Trophoblast cell (in vitro differentiated cells and primary cell): Measurements from ENCODE around the gene NUP160.
"Not testable (repeated sequence)": the region's sequence is repeated elsewhere in the genome, so short reads cannot be mapped to it uniquely, and the experiment has no call there.

Experiments used
- DNase-seq, 2 donors: peaks; one replicate each; pipeline ENCODE4 v3.0.0-alpha.2; 2016
- H2AFZ ChIP-seq: 2 replicates; pipeline ENCODE4 v1.6.1; 2013; ENCODE audit warnings: low read length, moderate library complexity, mild to moderate bottlenecking; ENCODE audit not compliant: insufficient read depth, poor library complexity
- H2AK5ac ChIP-seq: 2 replicates; pipeline ENCODE4 v1.6.1; 2013; ENCODE audit warnings: mild to moderate bottlenecking, low read length
- H2BK120ac ChIP-seq: 2 replicates; pipeline ENCODE4 v1.6.1; 2013; ENCODE audit warnings: low read length, mild to moderate bottlenecking, moderate library complexity; ENCODE audit not compliant: insufficient read depth, poor library complexity
- H2BK12ac ChIP-seq: 2 replicates; pipeline ENCODE4 v1.6.1; 2013; ENCODE audit warnings: mild to moderate bottlenecking, low read length, moderate library complexity
- H2BK5ac ChIP-seq: 2 replicates; pipeline ENCODE4 v1.6.1; 2013; ENCODE audit warnings: low read length, low read depth, moderate library complexity, mild to moderate bottlenecking; ENCODE audit not compliant: poor library complexity
- H3K14ac ChIP-seq: 2 replicates; pipeline ENCODE4 v1.6.1; 2013; ENCODE audit warnings: mild to moderate bottlenecking, low read length
- H3K18ac ChIP-seq: 2 replicates; pipeline ENCODE4 v1.6.1; 2013; ENCODE audit warnings: mild to moderate bottlenecking, low read length
- H3K23ac ChIP-seq: 2 replicates; pipeline ENCODE4 v1.6.1; 2013; ENCODE audit warnings: low read length
- H3K27ac ChIP-seq: 2 replicates; pipeline ENCODE4 v1.5.1; 2013; ENCODE audit warnings: low read depth, mild to moderate bottlenecking, inconsistent platforms, low read length, moderate library complexity
- H3K27me3 ChIP-seq: 2 replicates; pipeline ENCODE4 v1.6.1; 2013; ENCODE audit warnings: inconsistent platforms, mild to moderate bottlenecking, low read length, moderate library complexity; ENCODE audit not compliant: insufficient read depth
- H3K36me3 ChIP-seq, 2 experiments: 1 replicate in 1 of 2; 2 replicates in 1 of 2; pipeline ENCODE4 v1.6.1; 2013; ENCODE audit warnings: low read length in 2 of 2, mild to moderate bottlenecking in 2 of 2, moderate library complexity in 1 of 2; ENCODE audit not compliant: insufficient read depth in 2 of 2, control insufficient read depth in 1 of 2
- H3K4ac ChIP-seq: 2 replicates; pipeline ENCODE4 v1.6.1; 2013; ENCODE audit warnings: low read depth, mild to moderate bottlenecking, low read length, moderate library complexity
- H3K4me1 ChIP-seq, 2 experiments: 1 replicate in 1 of 2; 2 replicates in 1 of 2; pipeline ENCODE4 v1.6.1; 2013; ENCODE audit warnings: low read length in 2 of 2, mild to moderate bottlenecking in 2 of 2, moderate library complexity in 1 of 2; ENCODE audit not compliant: insufficient read depth in 2 of 2, control insufficient read depth in 1 of 2
- H3K4me2 ChIP-seq: 2 replicates; pipeline ENCODE4 v1.6.1; 2013; ENCODE audit warnings: inconsistent platforms, mild to moderate bottlenecking, low read length, moderate library complexity
- H3K4me3 ChIP-seq: 2 replicates; pipeline ENCODE4 v1.5.1; 2013; ENCODE audit warnings: mild to moderate bottlenecking, low read depth, low read length, inconsistent platforms
- H3K79me1 ChIP-seq: one replicate; pipeline ENCODE4 v1.6.1; 2013; ENCODE audit warnings: low read length
- H3K79me2 ChIP-seq: 2 replicates; pipeline ENCODE4 v1.6.1; 2013; ENCODE audit warnings: low read length, mild to moderate bottlenecking; ENCODE audit not compliant: control insufficient read depth, insufficient read depth, poor library complexity
- H3K9ac ChIP-seq: 2 replicates; pipeline ENCODE4 v1.6.1; 2013; ENCODE audit warnings: mild to moderate bottlenecking, low read length
- H3K9me3 ChIP-seq: 2 replicates; pipeline ENCODE4 v1.6.1; 2013; ENCODE audit warnings: low read depth, mild to moderate bottlenecking, control low read depth, inconsistent platforms, low read length; ENCODE audit not compliant: insufficient read depth
- H4K12ac ChIP-seq: 2 replicates; pipeline ENCODE4 v1.6.1; 2013; ENCODE audit warnings: low read depth, mild to moderate bottlenecking, low read length, moderate library complexity
- H4K8ac ChIP-seq: 2 replicates; pipeline ENCODE4 v1.6.1; 2013; ENCODE audit warnings: low read depth, mild to moderate bottlenecking, low read length, moderate library complexity
- H4K91ac ChIP-seq: one replicate; pipeline ENCODE4 v1.6.1; 2013; ENCODE audit warnings: low read depth, mild to moderate bottlenecking, low read length, moderate library complexity
- whole genome bisulfite sequencing: extraction: QIAGEN DNeasy Blood & Tissue Kit; methylation state at CpG from one replicate; pipeline ENCODE4 v1.1.7; 2013; ENCODE audit warnings: missing lambda C conversion rate; ENCODE audit not compliant: insufficient read length, insufficient coverage; ENCODE audit errors: extremely low coverage; 5-methylcytosine and 5-hydroxymethylcytosine counted together

The NUP160 gene

DNA sequence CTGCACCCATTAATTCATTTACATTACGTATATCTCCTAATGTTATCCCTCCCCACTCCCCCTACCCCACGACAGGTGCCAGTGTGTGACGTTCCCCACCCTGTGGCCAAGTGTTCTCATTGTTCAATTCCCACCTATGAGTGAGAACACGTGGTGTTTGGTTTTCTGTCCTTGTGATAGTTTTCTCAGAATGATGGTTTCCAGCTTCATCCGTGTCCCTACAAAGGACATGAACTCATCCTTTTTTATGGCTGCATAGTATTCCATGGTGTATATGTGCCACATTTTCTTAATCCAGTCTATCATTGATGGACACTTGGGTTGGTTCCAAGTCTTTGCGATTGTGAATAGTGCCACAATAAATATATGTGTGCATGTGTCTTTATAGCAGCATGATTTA is 25.5 kb downstream of the NUP160 start:
- not testable (repeated sequence) for H3K79me2 ChIP-seq, H3K4me1 ChIP-seq, H3K4me3 ChIP-seq, H3K14ac ChIP-seq, H2AK5ac ChIP-seq, H4K12ac ChIP-seq, H3K23ac ChIP-seq, H4K91ac ChIP-seq, H4K8ac ChIP-seq, DNase-seq, H2BK5ac ChIP-seq, H3K4me2 ChIP-seq, H3K4ac ChIP-seq, H3K79me1 ChIP-seq, H3K27ac ChIP-seq, H3K9ac ChIP-seq, H3K27me3 ChIP-seq, H3K9me3 ChIP-seq, H3K18ac ChIP-seq, H2BK12ac ChIP-seq, H2AFZ ChIP-seq, H2BK120ac ChIP-seq
- WGBS: no CpG with 5 or more reads among the region's 6 CpGs
- peaks cover 30 to 32% of the 10 kb centered on the region in 2 experiments for H3K36me3 ChIP-seq

- Histone ChIP-seq H4K8ac (no peak overlapping the region), H3K4me2 (no peak overlapping the region), H2AFZ (no peak overlapping the region), H3K4ac (no peak overlapping the region), H3K4me3 (no peak overlapping the region), H4K12ac (no peak overlapping the region), H3K14ac (no peak overlapping the region), H2BK12ac (no peak overlapping the region), H3K18ac (no peak overlapping the region), H3K23ac (no peak overlapping the region), H3K9me3 (no peaks in the 10 kb centered on the region), H3K27ac (no peak overlapping the region), H3K36me3 (peaks cover 26 to 29% of the 10 kb centered on the region in 2 experiments), H2BK5ac (no peak overlapping the region), H3K9ac (no peak overlapping the region), H2BK120ac (no peak overlapping the region), H3K79me2 (no peaks in the 10 kb centered on the region), H4K91ac (no peak overlapping the region), H3K79me1 (no peaks in the 10 kb centered on the region), H3K27me3 (no peaks in the 10 kb centered on the region), H3K4me1 (no peaks in the 10 kb centered on the region), H2AK5ac (no peak overlapping the region)
- DNase-seq: peak in 1 of 2 donors; percentile 50
These were observed 28.4 kb downstream of the NUP160 start for GRCh38 chr11:47819743-47820142.

DNA sequence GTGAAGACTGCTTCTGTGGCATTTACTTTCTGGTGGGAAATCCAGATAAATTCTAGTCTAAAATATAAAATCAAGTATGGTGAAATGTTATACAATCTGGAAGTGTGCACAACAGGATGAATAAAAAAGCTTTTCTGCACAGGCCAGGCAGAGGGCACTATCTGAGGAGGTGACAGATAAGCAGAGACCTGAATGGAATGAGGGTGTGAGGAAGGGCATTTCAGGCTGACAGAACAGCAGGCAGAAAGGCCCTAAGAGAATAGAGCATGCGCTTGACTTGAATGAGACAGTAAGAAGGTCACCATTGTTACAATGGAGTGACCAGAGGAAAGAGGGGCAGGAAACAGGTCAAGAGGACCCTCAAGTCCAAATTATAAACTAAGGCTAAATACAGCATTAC is 47.4 kb downstream of the NUP160 start:
- H3K4me2 ChIP-seq: no peak overlapping the region
- DNase-seq: no peak
- H3K9me3 ChIP-seq: no peaks in the 10 kb centered on the region
- H3K14ac ChIP-seq: no peak overlapping the region
- H2BK120ac ChIP-seq: no peak overlapping the region
- H3K79me1 ChIP-seq: no peaks in the 10 kb centered on the region
- no CpG with 5 or more reads among the region's 1 CpG for WGBS
- H2BK12ac ChIP-seq: no peak overlapping the region
- H3K79me2 ChIP-seq: no peaks in the 10 kb centered on the region
- H3K4me1 ChIP-seq: no peaks in the 10 kb centered on the region
- peaks cover 51 to 53% of the 10 kb centered on the region in 2 experiments for H3K36me3 ChIP-seq
- no peak overlapping the region for H3K23ac ChIP-seq
- no peak overlapping the region for H3K4me3 ChIP-seq
- H2AFZ ChIP-seq: no peak overlapping the region
- H3K27ac ChIP-seq: no peak overlapping the region
- no peak overlapping the region for H2AK5ac ChIP-seq
- H3K18ac ChIP-seq: no peak overlapping the region
- no peak overlapping the region for H3K9ac ChIP-seq
- no peak overlapping the region for H2BK5ac ChIP-seq
- H4K91ac ChIP-seq: no peak overlapping the region
- H3K4ac ChIP-seq: no peak overlapping the region
- no peak overlapping the region for H4K12ac ChIP-seq
- H4K8ac ChIP-seq: no peak overlapping the region
- H3K27me3 ChIP-seq: no peaks in the 10 kb centered on the region

GRCh38 chr11:47797633-47798032 is 50.5 kb downstream of the NUP160 start:
- H3K79me2 ChIP-seq: no peaks in the 10 kb centered on the region
- DNase-seq: no peak
- no peak overlapping the region for H2AK5ac ChIP-seq
- H4K12ac ChIP-seq: no peak overlapping the region
- no peak overlapping the region for H3K4me2 ChIP-seq
- no peak overlapping the region for H3K4me3 ChIP-seq
- WGBS: no CpG with 5 or more reads among the region's 4 CpGs
- H2BK120ac ChIP-seq: no peak overlapping the region
- H3K27ac ChIP-seq: no peak overlapping the region
- no peaks in the 10 kb centered on the region for H3K79me1 ChIP-seq
- no peak overlapping the region for H2AFZ ChIP-seq
- H3K27me3 ChIP-seq: no peaks in the 10 kb centered on the region
- H3K18ac ChIP-seq: no peak overlapping the region
- H3K4me1 ChIP-seq: no peaks in the 10 kb centered on the region
- H2BK12ac ChIP-seq: no peak overlapping the region
- no peak overlapping the region for H3K14ac ChIP-seq
- no peak overlapping the region for H2BK5ac ChIP-seq
- H3K9me3 ChIP-seq: no peaks in the 10 kb centered on the region
- H3K4ac ChIP-seq: no peak overlapping the region
- H3K23ac ChIP-seq: no peak overlapping the region
- no peak overlapping the region for H3K9ac ChIP-seq
- H4K91ac ChIP-seq: no peak overlapping the region
- peaks cover 56 to 57% of the 10 kb centered on the region in 2 experiments for H3K36me3 ChIP-seq
- no peak overlapping the region for H4K8ac ChIP-seq
